T-helper 22 cell (primary cell): ENCODE results near the gene SHFL.

ENCODE experiments used
- DNase-seq: peaks from one replicate; pipeline ENCODE4 v3.0.0-alpha.2; 2020; ENCODE audit warnings: low read depth

Gene SHFL

GRCh38 chr19:10085641-10086590 is at the start of gene SHFL:
SHFL (plus strand) TSS chr19:10086317; CDS start chr19:10086428, 111 bp downstream.
- DNase-seq = peak; percentile 74

GRCh38 chr19:10036601-10037071 is 49.5 kb upstream of the SHFL start:
- DNase-seq = no peak

- no peak for DNase-seq
Observed at GRCh38 chr19:10037367-10037766, 48.8 kb upstream of the SHFL start.

GRCh38 chr19:10037809-10038208 is 48.3 kb upstream of the SHFL start:
- no peak for DNase-seq

GRCh38 chr19:10043286-10043927 is 42.7 kb upstream of the SHFL start:
- DNase-seq = no peak

- no peak for DNase-seq
Observed at GRCh38 chr19:10044390-10044789, 41.7 kb upstream of the SHFL start.

GRCh38 chr19:10045371-10045770 is 40.7 kb upstream of the SHFL start:
- no peak for DNase-seq

GRCh38 chr19:10049626-10050025 is 36.5 kb upstream of the SHFL start:
- no peak for DNase-seq

GRCh38 chr19:10052602-10053360 is 33.3 kb upstream of the SHFL start:
- DNase-seq = no peak

- DNase-seq = no peak
Observed at GRCh38 chr19:10061717-10062310, 24.3 kb upstream of the SHFL start.

GRCh38 chr19:10068205-10068604 is 17.9 kb upstream of the SHFL start:
- no peak for DNase-seq

GRCh38 chr19:10069046-10069445 is 17.1 kb upstream of the SHFL start:
- no peak for DNase-seq

- DNase-seq = no peak
Observed at GRCh38 chr19:10070730-10071446, 15.2 kb upstream of the SHFL start.

GRCh38 chr19:10074153-10074552 is 12.0 kb upstream of the SHFL start:
- DNase-seq = no peak

- DNase-seq = no peak
Observed at GRCh38 chr19:10076535-10076934, 9.6 kb upstream of the SHFL start.

GRCh38 chr19:10078329-10078728 is 7.8 kb upstream of the SHFL start:
- no peak for DNase-seq

- DNase-seq = no peak
Observed at GRCh38 chr19:10079031-10079453, 7.1 kb upstream of the SHFL start.

GRCh38 chr19:10083911-10084310 is 2.2 kb upstream of the SHFL start:
- no peak for DNase-seq

GRCh38 chr19:10084803-10085202 is 1.3 kb upstream of the SHFL start:
- DNase-seq = no peak

GRCh38 chr19:10086591-10087192 is 575 bp downstream of the SHFL start:
- DNase-seq = no peak
